ENCODE measurements around the gene SSBP1. TPM values are rescaled to one million over a fixed set of nuclear protein-coding genes. Genes with fewer than 3 reads are reported as not detected.
"Not testable (repeated sequence)": the region's sequence is repeated elsewhere in the genome, so short reads cannot be mapped to it uniquely, and the experiment has no call there.

SSBP1 gene
- total RNA-seq, 1 donor from 2014 or later = 77.5 TPM

GRCh38 chr7:141754939-141755338, 16.8 kb downstream of the SSBP1 start:
- DNase-seq (ENCODE audit: low spot score in 2 of 2) = no peak
- no peak for FAIRE-seq

- FAIRE-seq = no peak
- DNase-seq (ENCODE audit: low spot score in 2 of 2) = no peak
Observed at GRCh38 chr7:141763797-141764196, 25.6 kb downstream of the SSBP1 start, which contains the start of gene TAS2R3. Gene TAS2R3 (plus strand): TSS chr7:141764097. CDS start chr7:141764159, 62 bp downstream.

GRCh38 chr7:141770083-141770583, 32.0 kb downstream of the SSBP1 start:
- FAIRE-seq; DNase-seq (ENCODE audit: low spot score in 2 of 2): not testable (repeated sequence)

- FAIRE-seq (no peak), DNase-seq (ENCODE audit: low spot score in 2 of 2) (no peak)
Observed at GRCh38 chr7:141776374-141776773, 38.2 kb downstream of the SSBP1 start, which contains the start of gene TAS2R4. Gene TAS2R4 (plus strand): TSS chr7:141776674. CDS start chr7:141778489, 1,815 bp downstream.

- DNase-seq (ENCODE audit: low spot score in 2 of 2) = peak; percentile 19 to 51
Observed at GRCh38 chr7:141785706-141786552, 47.8 kb downstream of the SSBP1 start.

GRCh38 chr7:141788296-141788695, 50.1 kb downstream of the SSBP1 start:
- no peak for FAIRE-seq
- no peak for DNase-seq (ENCODE audit: low spot score in 2 of 2)

More at GRCh38 chr7:141785706-141786552, 47.8 kb downstream of the SSBP1 start:
- FAIRE-seq = peak; percentile 10

GRCh38 chr7:141789917-141790316, 51.8 kb downstream of the SSBP1 start, which contains the start of gene TAS2R5:
Gene TAS2R5 (plus strand): TSS chr7:141790217. CDS start chr7:141790362, 145 bp downstream.
- no peak for FAIRE-seq
- no peak for DNase-seq (ENCODE audit: low spot score in 2 of 2)

GRCh38 chr7:141792526-141792925, 54.4 kb downstream of the SSBP1 start:
- no peak for DNase-seq (ENCODE audit: low spot score in 2 of 2)
- no peak for FAIRE-seq

Small RNA genes lying within 50 kb of the gene (small RNA-seq; reads per million reads assigned to genes)
- gene RNU1-82P = not detected

Other genes starting within 250 kb of the SSBP1 start
- gene AGK, start 186.9 kb upstream of the SSBP1 start, total RNA-seq = 46.5 TPM
- 32.6 TPM for gene DENND11, start 36.2 kb upstream of the SSBP1 start, total RNA-seq
- under 0.01 TPM for gene WEE2, start 30.0 kb upstream of the SSBP1 start, total RNA-seq
- gene TAS2R3, start 25.7 kb downstream of the SSBP1 start, total RNA-seq = 1.2 TPM
- gene TAS2R4, start 38.3 kb downstream of the SSBP1 start, total RNA-seq = 2.0 TPM
- 0.82 TPM for gene TAS2R5, start 51.9 kb downstream of the SSBP1 start, total RNA-seq
- gene PRSS37, start 103.1 kb downstream of the SSBP1 start, total RNA-seq = not detected
- not detected for gene OR9A4, start 178.0 kb downstream of the SSBP1 start, total RNA-seq
- not detected for gene CLEC5A, start 208.6 kb downstream of the SSBP1 start, total RNA-seq
- gene TAS2R38, start 235.4 kb downstream of the SSBP1 start, total RNA-seq = not detected